HG03097 (cell line): ENCODE measurements around the gene TET1.
"Not testable (repeated sequence)": the region's sequence is repeated elsewhere in the genome, so short reads cannot be mapped to it uniquely, and the experiment has no call there.

Experiments used
- ATAC-seq: cut with Tn5 transposase; IDR thresholded peaks from one replicate; pipeline ENCODE4 v1.9.1; 2021; ENCODE audit not compliant: unreplicated experiment, low FRiP score

Gene TET1

DNA sequence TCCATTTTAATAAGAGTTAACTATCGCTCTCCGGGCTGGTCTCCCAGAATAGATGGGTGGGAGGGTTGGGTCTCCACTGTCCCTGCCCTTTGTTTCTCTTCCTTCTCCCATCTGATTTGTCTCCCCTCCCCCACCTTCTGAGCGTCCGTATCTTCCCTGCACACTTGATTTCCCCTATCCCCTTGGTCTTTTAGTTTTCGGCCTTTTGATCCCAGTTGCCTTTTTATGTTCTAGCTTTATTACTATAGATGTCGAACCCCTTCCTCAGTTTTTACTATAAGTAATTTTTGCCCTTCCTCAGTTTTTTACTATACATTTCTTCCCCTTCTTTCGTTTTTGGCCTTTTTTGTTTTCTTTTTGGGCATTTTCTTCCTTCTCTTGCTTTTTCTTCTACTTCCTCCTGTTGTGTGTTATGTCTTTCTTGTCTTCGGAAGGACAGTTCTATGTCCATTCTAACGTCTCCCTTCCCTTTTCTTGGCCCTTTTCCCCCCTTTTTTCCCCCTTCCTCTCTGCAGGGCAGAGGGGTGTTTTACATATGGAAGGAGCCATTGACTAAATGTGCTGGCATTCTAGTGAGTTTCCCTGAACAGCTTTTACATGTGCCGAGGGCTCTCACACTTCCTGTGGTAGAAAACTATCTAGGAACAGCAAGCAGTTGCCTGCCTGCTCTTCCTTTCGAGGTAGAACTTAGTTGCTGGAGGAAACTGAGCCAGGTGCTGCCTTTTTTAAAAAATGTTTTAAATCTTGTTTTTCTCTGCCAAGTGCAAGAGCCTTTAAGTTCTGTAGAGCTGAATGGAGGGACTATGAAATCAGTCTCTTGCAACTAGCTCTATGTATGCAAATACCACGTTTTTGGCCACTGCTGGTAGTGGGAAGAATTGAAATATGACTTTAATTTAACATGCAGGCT, 2.8 kb downstream of the TET1 start:
- ATAC-seq, result no peak

DNA sequence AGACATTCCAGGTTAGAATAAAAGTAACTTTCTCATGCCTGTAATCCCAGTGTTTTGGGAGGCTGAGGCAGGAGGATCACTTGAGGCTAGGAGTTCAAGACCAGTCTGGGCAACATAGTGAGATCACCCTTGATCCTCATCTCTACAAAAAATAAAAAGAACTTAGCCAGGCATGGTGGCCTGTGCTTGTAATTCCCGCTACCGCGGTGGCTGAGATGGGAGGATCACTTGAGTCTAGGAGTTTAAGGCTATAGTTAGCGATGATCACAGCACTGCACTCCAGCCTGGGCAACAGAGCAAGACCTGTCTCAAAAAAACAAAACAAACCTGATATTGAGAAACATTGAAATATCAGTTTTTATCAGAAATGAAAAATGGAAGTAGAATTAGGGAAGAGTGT, 4.6 kb downstream of the TET1 start:
- ATAC-seq, result no peak

GRCh38 chr10:68565658-68566057, 5.5 kb downstream of the TET1 start:
- no peak for ATAC-seq

- ATAC-seq, result no peak
Measured at GRCh38 chr10:68566351-68566750, 6.2 kb downstream of the TET1 start.

DNA sequence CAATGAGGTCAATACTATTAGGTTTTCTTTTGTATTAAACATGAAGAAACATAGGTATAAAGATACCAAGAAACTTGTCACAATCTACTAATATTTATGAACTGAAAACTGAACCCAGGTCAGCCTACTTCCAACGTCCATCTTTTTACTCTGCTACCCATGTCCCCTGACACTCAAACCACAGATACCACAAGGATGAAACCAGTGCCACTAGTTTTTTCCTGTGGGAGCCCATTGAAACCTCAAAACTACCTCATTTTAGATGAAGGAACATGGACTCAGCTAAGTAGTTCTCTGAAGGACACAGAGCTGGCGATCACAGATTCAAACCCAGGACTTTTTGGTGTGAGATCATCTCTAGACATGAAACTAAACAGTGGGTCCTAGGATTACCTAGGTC, 6.8 kb downstream of the TET1 start:
- no peak for ATAC-seq

GRCh38 chr10:68572151-68572550, 12.0 kb downstream of the TET1 start:
- ATAC-seq, result no peak

- no peak for ATAC-seq
Measured at GRCh38 chr10:68574051-68574450, 13.9 kb downstream of the TET1 start.

GRCh38 chr10:68576118-68576517, 16.0 kb downstream of the TET1 start:
- ATAC-seq, result no peak

DNA sequence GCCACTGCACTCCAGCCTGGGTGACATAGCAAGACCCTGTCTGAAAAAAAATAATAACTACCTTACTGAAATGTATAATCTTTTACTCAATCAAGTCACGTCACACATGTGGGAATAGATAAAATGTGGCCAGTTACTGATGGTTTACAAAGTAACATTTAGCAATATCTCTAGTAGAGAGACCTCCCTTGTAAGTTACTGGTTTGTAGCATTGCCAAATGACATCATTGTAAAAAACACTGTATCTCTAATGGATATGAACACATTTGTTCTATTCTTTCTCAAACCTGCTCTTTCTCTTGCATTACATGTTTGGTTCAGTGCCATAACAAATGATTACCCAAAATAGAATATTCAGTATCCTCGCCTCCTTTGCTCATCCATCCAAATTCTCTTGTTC, 18.8 kb downstream of the TET1 start:
- ATAC-seq, result no peak

GRCh38 chr10:68584187-68584586, 24.1 kb downstream of the TET1 start:
- ATAC-seq, result not testable (repeated sequence)

DNA sequence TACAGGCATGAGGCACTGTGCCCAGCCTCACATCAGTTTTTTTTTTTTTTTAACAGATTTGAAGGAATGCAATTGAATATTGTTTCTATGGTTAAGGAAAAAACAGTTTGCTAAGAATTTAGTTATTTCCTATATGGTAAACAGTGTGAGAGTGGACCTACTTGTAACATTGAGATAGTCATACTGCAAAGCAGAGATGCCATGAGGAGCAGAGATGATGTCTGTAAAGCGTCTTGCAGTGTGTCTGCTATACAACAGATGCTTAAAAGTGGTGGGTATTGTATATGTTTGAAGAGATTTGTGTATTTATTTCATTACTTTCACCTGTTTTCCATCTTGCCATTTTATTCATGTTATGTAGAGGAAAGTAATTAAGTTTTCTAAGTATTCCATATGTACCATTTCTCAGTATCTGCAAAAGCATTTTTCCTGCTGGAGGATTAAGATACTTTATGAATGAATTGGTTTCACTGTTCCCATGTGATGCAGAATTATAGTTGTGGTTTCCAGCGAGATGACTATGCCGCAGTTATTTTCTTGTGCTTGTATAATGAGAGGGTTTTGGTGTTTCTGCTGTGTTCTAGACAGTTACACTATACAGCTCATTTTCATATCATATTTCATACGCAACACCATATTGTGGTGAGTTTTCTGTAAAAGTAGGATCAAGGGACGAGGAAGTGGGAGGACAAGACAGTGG, 26.6 kb downstream of the TET1 start:
- ATAC-seq, result no peak

DNA sequence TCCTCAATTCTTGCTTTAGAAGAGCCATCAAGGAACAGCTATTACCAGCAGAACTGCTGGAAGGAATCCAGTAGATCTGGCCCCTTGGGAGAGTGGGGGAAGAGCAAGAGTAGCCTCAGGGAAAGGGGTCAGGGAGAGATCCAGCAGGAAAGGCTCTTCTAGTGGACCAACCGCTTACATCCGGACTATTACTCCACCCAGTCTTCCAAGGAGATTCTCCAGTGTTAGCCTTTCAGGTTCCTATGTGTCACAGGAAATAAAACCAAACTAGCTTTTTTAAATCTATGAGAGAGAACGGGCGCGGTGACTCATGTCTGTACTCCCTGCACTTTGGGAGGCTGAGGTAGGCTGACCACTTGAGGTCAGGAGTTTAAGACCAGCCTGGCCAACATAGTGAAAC, 34.3 kb downstream of the TET1 start:
- no peak for ATAC-seq

- no peak for ATAC-seq
Measured at GRCh38 chr10:68595513-68595912, 35.4 kb downstream of the TET1 start.

GRCh38 chr10:68597407-68597806, 37.3 kb downstream of the TET1 start:
- no peak for ATAC-seq

DNA sequence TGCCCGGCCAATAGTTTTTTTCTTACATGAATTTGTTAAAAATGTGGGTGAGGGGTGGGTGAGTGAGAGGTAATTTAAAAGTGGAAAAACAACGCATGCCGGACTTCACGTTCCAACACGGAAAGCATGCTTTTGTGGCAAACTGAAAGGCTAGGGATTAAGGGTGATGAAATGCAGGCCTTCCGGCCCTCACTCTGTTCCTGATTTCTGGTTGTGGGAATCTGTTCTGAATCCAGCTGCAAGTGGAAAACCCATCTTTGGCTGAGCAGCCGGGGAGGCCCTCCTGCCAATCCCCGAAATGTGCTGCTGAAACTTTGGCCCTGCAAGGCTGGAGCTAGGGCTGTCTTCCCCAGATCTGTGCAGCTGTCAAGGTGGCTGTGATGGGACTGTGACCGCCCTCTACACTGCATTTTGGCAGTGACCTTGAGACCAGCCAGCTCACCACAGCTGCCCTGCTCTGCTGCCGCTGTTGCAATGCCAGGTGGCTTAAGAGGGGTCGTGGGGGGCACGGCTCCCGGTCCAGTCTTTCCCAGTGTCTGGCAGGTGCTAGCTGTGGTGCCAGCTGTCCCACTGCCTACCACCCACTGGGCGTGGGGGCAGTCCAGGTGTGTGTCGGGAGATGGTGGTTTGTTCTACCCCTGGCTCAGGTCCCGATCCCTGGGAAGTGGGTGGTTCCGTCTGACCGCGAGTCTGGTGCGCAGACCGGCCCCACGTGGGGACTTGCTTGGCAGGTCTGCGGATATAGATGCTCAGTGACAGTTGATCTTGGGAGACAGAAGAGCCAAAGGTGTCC, 39.0 kb downstream of the TET1 start:
- ATAC-seq, result no peak

- no peak for ATAC-seq
Measured at GRCh38 chr10:68599771-68600040, 39.6 kb downstream of the TET1 start.

DNA sequence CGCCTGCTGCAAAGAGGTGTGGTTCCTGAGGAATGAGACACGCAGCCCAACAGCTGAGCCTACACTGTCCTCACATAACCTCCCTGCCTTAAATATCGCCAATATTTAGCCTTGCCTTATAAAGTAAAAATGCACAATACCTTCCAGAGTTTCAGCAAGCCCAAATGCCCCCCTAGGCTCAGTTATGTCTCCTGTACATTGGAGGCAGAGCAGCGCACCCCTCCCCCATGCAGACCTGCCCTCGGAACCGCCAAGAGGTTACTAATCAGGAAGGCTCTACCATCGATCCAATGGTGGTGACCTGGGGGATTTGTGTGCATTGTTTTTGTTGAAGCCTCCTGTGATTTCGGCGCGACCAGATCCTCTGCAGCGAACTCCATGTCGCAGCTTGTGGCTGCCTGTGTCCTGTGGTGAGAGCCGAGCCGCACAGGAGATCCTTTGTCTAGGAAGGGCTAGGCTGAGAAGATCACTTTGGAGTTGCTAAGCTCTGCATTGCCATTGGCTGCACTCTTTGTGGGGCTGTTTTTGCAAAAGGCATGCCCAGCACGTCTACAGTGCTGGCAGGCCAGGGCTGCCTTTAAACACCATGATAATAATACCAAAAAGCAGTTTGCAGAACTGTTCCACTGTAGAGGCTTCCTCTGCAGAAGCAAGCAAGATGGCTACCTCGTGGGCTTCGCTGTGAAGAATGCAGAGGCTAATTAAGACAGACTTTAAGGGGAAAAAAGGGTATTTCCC, 40.1 kb downstream of the TET1 start:
- no peak for ATAC-seq

DNA sequence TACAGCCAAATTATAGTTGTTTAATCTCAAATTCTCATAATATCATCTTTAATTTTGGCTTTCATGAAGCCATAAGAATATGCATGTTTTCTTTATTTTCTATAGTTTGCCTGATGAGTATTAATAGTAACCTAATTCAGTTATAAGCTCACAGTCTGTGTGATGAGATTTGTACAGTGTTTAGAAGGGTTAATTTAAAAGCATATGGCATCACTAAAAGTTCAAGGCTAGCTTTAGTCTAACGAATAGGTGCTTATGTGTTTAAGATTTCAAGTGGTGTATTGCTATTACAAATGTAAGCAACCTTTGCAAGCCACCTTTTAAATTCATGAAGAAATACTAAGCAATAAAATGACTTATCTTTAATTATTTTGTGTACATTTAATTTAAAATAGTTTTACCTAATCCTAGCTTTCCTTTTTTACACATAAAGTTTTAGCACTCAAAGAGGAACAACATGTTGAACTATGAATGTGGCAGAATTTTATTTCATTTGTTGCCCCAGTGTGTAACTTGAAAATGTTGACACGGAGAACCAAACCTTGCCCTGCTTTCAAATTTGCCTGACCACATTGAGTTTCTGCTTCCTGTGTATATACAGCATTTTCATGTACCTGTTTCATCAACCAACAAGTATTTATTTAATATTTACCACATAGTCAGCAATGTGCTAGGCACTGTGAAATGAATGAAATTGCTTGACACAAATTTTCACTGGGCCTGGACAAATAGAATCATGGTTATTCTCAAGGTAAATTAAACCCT, 41.5 kb downstream of the TET1 start:
- no peak for ATAC-seq

DNA sequence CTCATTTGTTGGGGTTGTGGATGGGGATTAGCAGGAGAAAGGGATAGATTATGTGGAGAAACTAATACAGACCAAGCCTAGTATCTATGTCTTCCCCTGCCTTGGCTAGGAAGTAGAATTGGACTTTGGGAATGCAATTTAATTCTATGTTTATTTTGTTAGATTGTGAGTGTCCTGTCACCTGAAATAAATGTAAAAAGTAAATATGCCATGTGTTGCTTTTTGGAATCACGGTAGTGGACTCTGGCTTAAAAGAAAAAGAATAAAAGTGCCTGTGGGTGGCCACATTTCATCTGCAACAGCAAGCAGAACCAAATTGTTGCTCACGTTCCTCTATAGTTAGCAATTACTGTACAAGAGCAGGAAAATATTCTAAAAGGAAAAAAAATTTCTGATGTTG, 42.3 kb downstream of the TET1 start:
- no peak for ATAC-seq

GRCh38 chr10:68603766-68604165, 43.6 kb downstream of the TET1 start:
- ATAC-seq, result no peak
